Stimulated activated naive B cell treated with anti-CD40 and anti-IgM and Interleukin-4, amounts not matched to agents 10 μg/mL and 1 μg/mL and 100 μg/mL, for 72 hours (primary cell): ENCODE results near the gene SH3D21.

Experiments used
- ATAC-seq, 2 donors: fragments of 150-1000 bp; cut with Tn5 transposase; replicated peaks; 2 replicates each; pipeline ENCODE4 v1.10.0; 2021; ENCODE audit warnings: moderate library complexity in 1 of 2
- DNase-seq: peaks from one replicate; pipeline ENCODE4 v3.0.0; 2021
- H3K27ac Mint-ChIP-seq: one replicate; pipeline ENCODE4 v1.8.0; 2022; ENCODE audit warnings: mild to moderate bottlenecking, mixed read lengths
- H3K27me3 Mint-ChIP-seq, 2 donors: one replicate each; pipeline ENCODE4 v1.8.0; 2022; ENCODE audit warnings: mixed read lengths in 2 of 2
- H3K36me3 Mint-ChIP-seq, 2 donors: one replicate each; pipeline ENCODE4 v1.8.0; 2022; ENCODE audit warnings: mixed read lengths in 2 of 2, mild to moderate bottlenecking in 1 of 2
- H3K4me1 Mint-ChIP-seq, 2 donors: one replicate each; pipeline ENCODE4 v1.8.0; 2022; ENCODE audit warnings: mixed read lengths in 2 of 2, mild to moderate bottlenecking in 1 of 2
- H3K4me3 Mint-ChIP-seq, 2 donors: one replicate each; pipeline ENCODE4 v1.8.0; 2022; ENCODE audit warnings: mild to moderate bottlenecking in 2 of 2, mixed read lengths in 2 of 2, moderate library complexity in 1 of 2
- H3K9me3 Mint-ChIP-seq, 2 donors: one replicate each; pipeline ENCODE4 v1.8.0; 2022; ENCODE audit warnings: mixed read lengths in 2 of 2, mild to moderate bottlenecking in 1 of 2

SH3D21 gene

DNA sequence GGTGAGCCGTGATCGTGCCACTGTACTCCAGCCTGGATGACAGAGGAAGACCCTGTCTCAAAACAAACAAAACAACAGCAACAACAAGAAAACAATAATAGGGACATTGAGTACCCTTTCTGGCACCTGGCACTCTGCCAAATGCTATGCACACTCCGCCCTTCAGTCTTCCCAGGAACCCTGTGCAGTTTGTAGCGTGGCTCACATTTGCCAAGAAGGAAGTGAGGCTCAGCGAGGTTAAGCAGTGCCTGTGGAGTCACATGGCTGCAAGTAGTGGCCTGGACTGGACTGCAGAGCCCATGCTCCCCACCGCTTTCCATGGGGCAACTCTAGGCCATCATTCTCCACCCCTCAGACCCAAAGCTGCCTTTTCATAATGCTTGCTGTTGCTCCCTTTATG is 22.5 kb downstream of the SH3D21 start:
- Mint-ChIP-seq H3K4me1 (peaks cover 10 to 11% of the 10 kb centered on the region in 2 donors), H3K36me3 (no peaks in the 10 kb centered on the region), H3K27me3 (peaks cover 35 to 37% of the 10 kb centered on the region in 2 donors), H3K4me3 (no peak overlapping the region), H3K9me3 (no peaks in the 10 kb centered on the region), H3K27ac (no peak overlapping the region)
- no peak for ATAC-seq
- no peak for DNase-seq

DNA sequence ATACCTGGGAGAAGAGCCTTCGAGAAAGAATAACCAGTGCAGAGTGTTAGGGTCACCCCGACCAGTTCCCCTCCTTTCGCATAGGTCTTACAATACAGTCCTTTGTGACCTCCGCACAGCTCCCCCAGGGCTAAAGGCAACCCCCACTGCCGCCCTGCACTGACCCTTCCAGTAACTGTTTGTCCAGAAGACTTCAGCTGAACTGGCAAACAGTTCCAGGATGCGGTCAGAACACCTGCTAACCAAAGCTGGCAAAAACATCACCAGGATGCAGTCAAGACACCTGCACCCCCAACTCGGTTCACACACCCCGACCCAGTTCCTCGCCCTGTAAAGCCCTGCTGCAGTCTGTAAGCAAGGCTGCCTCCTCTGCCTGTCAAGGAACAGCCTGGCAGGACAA is 23.6 kb downstream of the SH3D21 start:
- peaks cover 29 to 37% of the 10 kb centered on the region in 2 donors for H3K27me3 Mint-ChIP-seq
- ATAC-seq (no peak), DNase-seq (no peak)
- no peak overlapping the region for H3K4me3 Mint-ChIP-seq
- H3K9me3 Mint-ChIP-seq: no peaks in the 10 kb centered on the region
- H3K36me3 Mint-ChIP-seq: no peaks in the 10 kb centered on the region
- H3K4me1 Mint-ChIP-seq: peaks cover 0 to under 1% of the 10 kb centered on the region in 2 donors
- no peak overlapping the region for H3K27ac Mint-ChIP-seq

- Mint-ChIP-seq H3K27ac (no peak overlapping the region), H3K9me3 (no peaks in the 10 kb centered on the region), H3K4me3 (no peak overlapping the region), H3K4me1 (no peaks in the 10 kb centered on the region), H3K36me3 (no peaks in the 10 kb centered on the region), H3K27me3 (peaks cover 25 to 33% of the 10 kb centered on the region in 2 donors)
- DNase-seq (no peak), ATAC-seq (no peak)
Observed at GRCh38 chr1:36330940-36331339, 24.8 kb downstream of the SH3D21 start.

GRCh38 chr1:36337830-36338229 is 31.7 kb downstream of the SH3D21 start:
- Mint-ChIP-seq H3K4me1 (peaks cover 5 to 10% of the 10 kb centered on the region in 2 donors), H3K36me3 (peaks cover 20 to 24% of the 10 kb centered on the region in 2 donors), H3K4me3 (no peak overlapping the region), H3K27me3 (no peaks in the 10 kb centered on the region), H3K27ac (no peak overlapping the region), H3K9me3 (no peaks in the 10 kb centered on the region)
- ATAC-seq (no peak), DNase-seq (no peak)

- Mint-ChIP-seq H3K36me3 (peaks cover 23 to 29% of the 10 kb centered on the region in 2 donors), H3K4me3 (no peak overlapping the region), H3K9me3 (no peaks in the 10 kb centered on the region), H3K4me1 (peaks cover 5 to 10% of the 10 kb centered on the region in 2 donors), H3K27me3 (no peaks in the 10 kb centered on the region), H3K27ac (no peak overlapping the region)
- DNase-seq: no peak
- no peak for ATAC-seq
Observed at GRCh38 chr1:36339215-36339614, 33.0 kb downstream of the SH3D21 start.

- DNase-seq (no peak), ATAC-seq (no peak)
- H3K9me3 Mint-ChIP-seq: no peaks in the 10 kb centered on the region
- peaks cover 27 to 33% of the 10 kb centered on the region in 2 donors for H3K36me3 Mint-ChIP-seq
- H3K4me1 Mint-ChIP-seq: peaks cover 5 to 10% of the 10 kb centered on the region in 2 donors
- H3K27me3 Mint-ChIP-seq: no peaks in the 10 kb centered on the region
- H3K4me3 Mint-ChIP-seq: no peak overlapping the region
- no peak overlapping the region for H3K27ac Mint-ChIP-seq
Observed at GRCh38 chr1:36339615-36340014, 33.4 kb downstream of the SH3D21 start.

- Mint-ChIP-seq H3K36me3 (peaks cover 36 to 47% of the 10 kb centered on the region in 2 donors), H3K4me3 (no peak overlapping the region), H3K27ac (no peak overlapping the region), H3K9me3 (no peaks in the 10 kb centered on the region), H3K4me1 (peaks cover 5 to 14% of the 10 kb centered on the region in 2 donors), H3K27me3 (no peaks in the 10 kb centered on the region)
- DNase-seq (no peak), ATAC-seq (no peak)
Observed at GRCh38 chr1:36341626-36342320, 35.6 kb downstream of the SH3D21 start.

GRCh38 chr1:36342426-36343185 is 36.4 kb downstream of the SH3D21 start:
- Mint-ChIP-seq H3K4me1 (peaks cover 5 to 14% of the 10 kb centered on the region in 2 donors), H3K27me3 (no peaks in the 10 kb centered on the region), H3K27ac (no peak overlapping the region), H3K36me3 (peaks cover 42 to 53% of the 10 kb centered on the region in 2 donors), H3K4me3 (no peak overlapping the region), H3K9me3 (no peaks in the 10 kb centered on the region)
- ATAC-seq (peak; percentile 69 to 82), DNase-seq (no peak)

DNA sequence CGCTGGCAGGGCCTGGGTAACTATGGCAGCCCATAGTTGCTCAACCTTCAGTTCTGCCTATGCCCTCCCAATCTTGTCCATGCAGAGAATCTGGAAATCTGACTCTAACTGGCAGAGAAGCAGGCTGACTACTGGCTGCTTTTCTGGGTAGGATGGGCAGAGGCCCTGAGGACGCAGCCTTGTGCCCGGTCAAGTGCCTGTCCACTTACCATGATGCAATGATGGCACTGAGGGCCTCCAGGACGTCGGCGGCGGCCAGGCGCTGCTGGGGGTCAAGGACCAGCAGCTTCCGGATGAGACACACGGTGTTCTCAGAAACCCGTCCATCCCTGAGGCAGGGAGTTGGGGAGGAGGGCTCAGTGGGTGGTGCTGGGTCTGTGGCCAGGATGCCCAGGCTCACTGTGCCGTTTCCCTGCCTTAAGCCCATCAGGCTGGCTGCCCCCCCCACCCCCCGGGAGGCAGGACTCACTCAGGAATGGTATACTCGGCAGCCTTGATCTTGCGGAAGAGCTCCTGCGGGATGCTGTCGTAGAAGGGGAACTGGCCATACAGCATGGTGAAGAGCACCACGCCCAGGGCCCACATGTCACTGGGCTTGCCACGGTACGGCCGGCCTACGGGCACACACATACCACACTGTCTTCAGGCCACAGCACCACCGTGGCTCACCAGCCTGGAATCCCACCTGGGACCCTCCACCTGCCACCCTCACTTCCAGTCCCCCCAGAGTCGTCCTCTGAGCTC is 37.7 kb downstream of the SH3D21 start:
- no peak overlapping the region for H3K27ac Mint-ChIP-seq
- H3K4me1 Mint-ChIP-seq: peaks cover under 1 to 14% of the 10 kb centered on the region in 2 donors
- ATAC-seq (no peak), DNase-seq (no peak)
- no peaks in the 10 kb centered on the region for H3K27me3 Mint-ChIP-seq
- H3K9me3 Mint-ChIP-seq: no peaks in the 10 kb centered on the region
- H3K4me3 Mint-ChIP-seq: no peak overlapping the region
- H3K36me3 Mint-ChIP-seq: peaks cover 48 to 58% of the 10 kb centered on the region in 2 donors

GRCh38 chr1:36344395-36344680 is 38.2 kb downstream of the SH3D21 start:
- no peak for DNase-seq
- Mint-ChIP-seq H3K36me3 (peaks cover 45 to 60% of the 10 kb centered on the region in 2 donors), H3K4me3 (no peak overlapping the region), H3K4me1 (peaks cover 5 to 16% of the 10 kb centered on the region in 2 donors), H3K27ac (no peak overlapping the region), H3K27me3 (no peaks in the 10 kb centered on the region), H3K9me3 (no peaks in the 10 kb centered on the region)
- ATAC-seq: no peak

GRCh38 chr1:36345353-36345752 is 39.2 kb downstream of the SH3D21 start:
- DNase-seq: no peak
- peaks cover 39 to 61% of the 10 kb centered on the region in 2 donors for H3K36me3 Mint-ChIP-seq
- no peak for ATAC-seq

DNA sequence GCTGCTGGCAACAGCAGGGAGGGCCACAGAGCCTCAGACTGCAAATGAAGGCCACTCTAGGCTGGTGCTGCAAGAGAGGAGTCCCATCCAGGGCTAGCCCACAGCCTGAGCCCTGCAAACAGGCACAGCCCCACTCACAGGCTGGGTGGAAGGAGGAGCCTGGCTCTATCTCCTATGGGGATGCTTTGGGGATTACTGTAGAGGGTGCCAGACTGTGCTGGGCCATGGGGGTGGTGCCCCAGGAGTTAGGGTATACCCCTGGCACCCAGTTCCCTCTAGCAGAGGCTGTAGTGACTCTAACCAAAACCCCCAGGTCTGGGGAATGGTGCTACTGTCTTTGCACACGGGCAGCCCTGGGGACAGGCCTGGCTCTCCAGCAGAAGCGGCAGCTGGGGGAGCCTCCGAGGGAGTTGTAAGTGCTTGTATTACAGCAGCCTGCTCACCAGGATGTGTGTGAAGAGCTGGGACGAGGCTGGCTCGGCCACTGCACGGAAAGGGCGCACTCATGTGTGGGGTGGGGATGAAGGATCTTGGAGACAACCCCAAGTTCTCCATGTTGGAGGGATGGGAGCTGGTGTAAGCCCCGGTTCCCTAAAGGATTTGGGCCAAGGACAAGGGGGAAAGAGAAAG is 40.7 kb downstream of the SH3D21 start:
- ATAC-seq: no peak
- Mint-ChIP-seq H3K27ac (no peak overlapping the region), H3K27me3 (no peaks in the 10 kb centered on the region), H3K4me3 (no peak overlapping the region), H3K4me1 (peaks cover 28 to 29% of the 10 kb centered on the region in 2 donors), H3K36me3 (peaks cover 38 to 57% of the 10 kb centered on the region in 2 donors), H3K9me3 (no peaks in the 10 kb centered on the region)
- no peak for DNase-seq

More at GRCh38 chr1:36345353-36345752, 39.2 kb downstream of the SH3D21 start:
- Mint-ChIP-seq H3K27me3 (no peaks in the 10 kb centered on the region), H3K4me1 (peaks cover 14 to 20% of the 10 kb centered on the region in 2 donors), H3K27ac (no peak overlapping the region), H3K4me3 (no peak overlapping the region), H3K9me3 (no peaks in the 10 kb centered on the region)

GRCh38 chr1:36349241-36349671 is 43.1 kb downstream of the SH3D21 start:
- H3K4me1 Mint-ChIP-seq: peaks cover 36 to 39% of the 10 kb centered on the region in 2 donors
- no peak overlapping the region for H3K4me3 Mint-ChIP-seq
- DNase-seq (peak; percentile 39), ATAC-seq (peak; percentile 88 to 91)
- no peaks in the 10 kb centered on the region for H3K27me3 Mint-ChIP-seq
- H3K27ac Mint-ChIP-seq: no peak overlapping the region
- H3K36me3 Mint-ChIP-seq: peaks cover 47 to 67% of the 10 kb centered on the region in 2 donors
- H3K9me3 Mint-ChIP-seq: no peaks in the 10 kb centered on the region

GRCh38 chr1:36349839-36350238 is 43.7 kb downstream of the SH3D21 start:
- H3K9me3 Mint-ChIP-seq: no peaks in the 10 kb centered on the region
- peaks cover 47 to 66% of the 10 kb centered on the region in 2 donors for H3K36me3 Mint-ChIP-seq
- H3K4me1 Mint-ChIP-seq: peaks cover 34 to 39% of the 10 kb centered on the region in 2 donors
- no peak overlapping the region for H3K27ac Mint-ChIP-seq
- no peak for DNase-seq
- H3K4me3 Mint-ChIP-seq: no peak overlapping the region
- H3K27me3 Mint-ChIP-seq: no peaks in the 10 kb centered on the region
- no peak for ATAC-seq
